ENCODE measurements around the gene ACTL7A. TPM values are rescaled to one million over a fixed set of nuclear protein-coding genes. Genes with fewer than 3 reads are reported as not detected.
A peak's percentile ranks its signal among the peaks of the same experiment; 100 is the strongest.

The ACTL7A gene
- total and polyA plus RNA-seq, 9 of the 15 experiments (the other 6 are each of a cell fraction or from before 2014, with no cell fraction given): not detected

DNA sequence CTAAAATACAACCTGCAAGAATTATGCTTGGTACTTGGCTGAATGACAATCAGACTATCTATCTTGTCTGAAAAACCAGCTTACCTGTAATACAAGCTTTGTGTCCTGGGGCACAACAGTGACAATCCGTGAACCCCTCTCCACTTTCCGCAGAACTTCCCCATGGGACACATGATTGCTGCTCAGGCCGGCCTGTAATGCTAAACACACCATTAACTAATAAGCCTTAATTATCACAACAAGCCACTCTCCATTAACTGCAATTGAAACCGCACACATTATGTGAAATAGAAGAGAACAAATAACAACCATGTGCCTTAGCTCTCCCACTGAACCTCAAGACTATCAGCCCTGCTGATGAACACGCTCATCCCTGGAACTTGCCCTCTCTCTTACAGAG lies 38.1 kb downstream of the ACTL7A start:
- TF ChIP-seq C11orf30 (IDR thresholded peaks at IDR 0.05; ENCODE audit: low read depth) (no peak), DNMT1 (IDR thresholded peaks at IDR 0.05) (no peak), SNIP1 (IDR thresholded peaks at IDR 0.05; ENCODE audit: low read depth) (no peak), ZNF197 (CRISPR knock-in tag; IDR thresholded peaks at IDR 0.05; ENCODE audit: low read depth) (no peak), SOX6 (IDR thresholded peaks at IDR 0.05) (no peak)
- no peak overlapping the region for H3K9ac ChIP-seq (ENCODE audit: insufficient read depth in 1 of 2, low read depth in 2 of 2, low read length in 2 of 2)
- no TSS peak for BruUV-seq (replicated peaks)
- no peak overlapping the region for H2AFZ ChIP-seq (ENCODE audit: low read depth, low read length)
- H3K27me3 ChIP-seq (ENCODE audit: control insufficient read depth in 2 of 2, insufficient read depth in 2 of 2, low read length in 2 of 2): no peaks in the 10 kb centered on the region
- no peaks in the 10 kb centered on the region for H4K20me1 ChIP-seq (replicated peaks; ENCODE audit: control insufficient read depth, insufficient read depth, low read length)
- H3K79me2 ChIP-seq (ENCODE audit: control insufficient read depth, insufficient read depth, low read length): no peaks in the 10 kb centered on the region
- H3K36me3 ChIP-seq (ENCODE audit: control insufficient read depth, insufficient read depth, low read length): peaks cover 88% of the 10 kb centered on the region
- peaks cover 0 to 12% of the 10 kb centered on the region in 2 experiments; a peak in 3 of 5 replicates for H3K4me1 ChIP-seq (replicated peaks in 1 of 2; ENCODE audit: control insufficient read depth in 2 of 2, insufficient read depth in 2 of 2, low read length in 2 of 2)
- H3K9me3 ChIP-seq (replicated peaks; ENCODE audit: control insufficient read depth, insufficient read depth, low read depth, low read length): no peaks in the 10 kb centered on the region
- H3K4me2 ChIP-seq (ENCODE audit: insufficient read depth, low read length): no peak overlapping the region
- no peak overlapping the region for H3K4me3 ChIP-seq
- ATAC-seq (no peak), DNase-seq (ENCODE audit: extremely low read depth in 1 of 4, low spot score in 3 of 4) (no peak), FAIRE-seq (no peak)
- ChIA-PET POLR2A (interaction anchor here (0.6 to 2.0 kb wide), 2 partner anchors 10 to 1503 kb away, joined by 3 to 8 read pairs; no protein-coding TSS in a partner anchor), CTCF (ENCODE audit: low intra/inter-chr PET ratio) (no interaction called here)
- no peaks in the 10 kb centered on the region for H3K9me1 ChIP-seq (ENCODE audit: control insufficient read depth, insufficient read depth, low read length)
- in situ Hi-C loops (cut with MboI) (no loop called here), intact Hi-C loops (cut with micrococcal nuclease) (no loop called here)
- WGBS (ENCODE audit: insufficient coverage, low coverage, missing lambda C conversion rate): 98% methylated on average over 5 of the region's 5 CpGs
- H3K27ac ChIP-seq (ENCODE audit: extremely low read depth, low read depth, low read length): no peak overlapping the region

DNA sequence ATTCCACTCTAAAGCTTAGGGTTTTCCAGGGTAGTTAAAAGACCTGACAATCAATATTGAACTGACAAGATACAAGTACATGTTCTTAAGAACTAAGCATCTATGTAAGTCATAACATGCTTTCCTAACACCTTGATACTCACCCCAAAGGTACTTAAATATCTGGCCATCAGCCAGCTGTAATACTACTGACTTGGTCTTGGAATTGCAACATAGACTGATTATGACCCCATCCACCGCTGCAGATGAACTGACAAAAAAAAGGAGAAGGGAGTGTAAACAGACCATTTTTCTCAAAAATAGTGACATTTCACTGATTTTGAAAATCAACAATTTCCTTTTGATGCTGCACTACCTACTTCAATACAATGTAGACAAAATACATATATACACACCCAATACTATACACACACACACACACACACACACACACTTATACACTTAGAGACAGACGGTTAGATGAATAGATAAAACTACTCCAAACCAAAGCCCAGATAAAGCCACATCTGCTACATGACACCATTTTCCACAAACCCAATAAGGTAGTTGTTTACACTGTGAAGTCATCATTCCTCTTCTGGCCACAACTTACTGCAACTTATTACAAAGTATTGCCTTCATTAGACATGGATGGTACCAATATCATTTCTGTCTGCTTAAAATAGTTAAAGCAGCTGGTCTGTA lies 41.5 kb downstream of the ACTL7A start:
- no peak overlapping the region for H3K9ac ChIP-seq (ENCODE audit: insufficient read depth in 1 of 2, low read depth in 2 of 2, low read length in 2 of 2)
- 16% methylated on average over 2 of the region's 2 CpGs for WGBS (ENCODE audit: insufficient coverage, low coverage, missing lambda C conversion rate)
- intact Hi-C loops (cut with micrococcal nuclease) (no loop called here), in situ Hi-C loops (cut with MboI) (no loop called here)
- H3K4me1 ChIP-seq (replicated peaks in 1 of 2; ENCODE audit: control insufficient read depth in 2 of 2, insufficient read depth in 2 of 2, low read length in 2 of 2): peaks cover 0 to 12% of the 10 kb centered on the region in 2 experiments; a peak in 3 of 5 replicates
- no peaks in the 10 kb centered on the region for H3K9me3 ChIP-seq (replicated peaks; ENCODE audit: control insufficient read depth, insufficient read depth, low read depth, low read length)
- peak overlapping the region; percentile 1; the same call in 1 of the 2 replicates for H3K4me2 ChIP-seq (ENCODE audit: insufficient read depth, low read length)
- H3K79me2 ChIP-seq (ENCODE audit: control insufficient read depth, insufficient read depth, low read length): no peaks in the 10 kb centered on the region
- H3K27me3 ChIP-seq (ENCODE audit: control insufficient read depth in 2 of 2, insufficient read depth in 2 of 2, low read length in 2 of 2): no peaks in the 10 kb centered on the region
- BruUV-seq (replicated peaks): no TSS peak
- H2AFZ ChIP-seq (ENCODE audit: low read depth, low read length): no peak overlapping the region
- no peaks in the 10 kb centered on the region for H4K20me1 ChIP-seq (replicated peaks; ENCODE audit: control insufficient read depth, insufficient read depth, low read length)
- no peaks in the 10 kb centered on the region for H3K9me1 ChIP-seq (ENCODE audit: control insufficient read depth, insufficient read depth, low read length)
- H3K36me3 ChIP-seq (ENCODE audit: control insufficient read depth, insufficient read depth, low read length): peaks cover 86% of the 10 kb centered on the region
- CTCF ChIA-PET (ENCODE audit: low intra/inter-chr PET ratio): no interaction called here
- peak; percentile 65 for FAIRE-seq
- DNase-seq (ENCODE audit: extremely low read depth in 1 of 4, low spot score in 3 of 4): peak in 1 of 4 experiments; percentile 6
- peak; percentile 39; the same call in 1 of the 3 replicates for ATAC-seq
- POLR2A ChIA-PET: interaction anchor here (0.6 kb wide), 1 partner anchor 13 kb away, joined by 3 read pairs; no protein-coding TSS in a partner anchor
- H3K4me3 ChIP-seq: no peak overlapping the region
- no peak overlapping the region for H3K27ac ChIP-seq (ENCODE audit: extremely low read depth, low read depth, low read length)
- TF ChIP-seq, protein P1, sequence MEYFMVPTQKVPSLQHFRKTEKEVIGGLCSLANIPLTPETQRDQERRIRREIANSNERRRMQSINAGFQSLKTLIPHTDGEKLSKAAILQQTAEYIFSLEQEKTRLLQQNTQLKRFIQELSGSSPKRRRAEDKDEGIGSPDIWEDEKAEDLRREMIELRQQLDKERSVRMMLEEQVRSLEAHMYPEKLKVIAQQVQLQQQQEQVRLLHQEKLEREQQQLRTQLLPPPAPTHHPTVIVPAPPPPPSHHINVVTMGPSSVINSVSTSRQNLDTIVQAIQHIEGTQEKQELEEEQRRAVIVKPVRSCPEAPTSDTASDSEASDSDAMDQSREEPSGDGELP (CRISPR knock-in tag; IDR thresholded peaks at IDR 0.05; ENCODE audit: borderline replicate concordance): no peak
- TF ChIP-seq PATZ1 (CRISPR knock-in tag; IDR thresholded peaks at IDR 0.05; ENCODE audit: borderline replicate concordance) (peak; percentile 23; the same call in 1 of the 2 replicates), ATF7 (IDR thresholded peaks at IDR 0.05) (peak; percentile 94), KLF6 (CRISPR knock-in tag; IDR thresholded peaks at IDR 0.05; ENCODE audit: borderline replicate concordance) (0 out of 2 replicates have a peak, but pooled peaks have one; percentile 21), PKNOX1 (IDR thresholded peaks at IDR 0.05) (peak; percentile 34; the same call in 1 of the 2 replicates), ZNF668 (CRISPR knock-in tag; IDR thresholded peaks at IDR 0.05) (no peak)

All from K562 (cell line).